Astrocyte of the spinal cord (primary cell): ENCODE results near the gene NDST3.

ENCODE experiments used
- DNase-seq: peaks from one replicate; pipeline ENCODE4 v3.0.0; 2011; ENCODE audit warnings: low read depth, low spot score
- H3K4me3 ChIP-seq: 2 replicates; pipeline ENCODE4 v1.5.1; 2011; ENCODE audit warnings: low read depth, mild to moderate bottlenecking, low read length, moderate library complexity
- in situ Hi-C: cut with HindIII; loops from 2 replicates; pipeline ENCODE4 v1.10.0; 2017; ENCODE audit warnings: low sequenced_read_pairs
- TF ChIP-seq, protein P1 (sequence below): IDR thresholded peaks from 2 replicates; pipeline ENCODE4 v1.5.1; 2012; ENCODE audit warnings: low read depth, mild to moderate bottlenecking, low read length, inconsistent platforms

Gene NDST3

DNA sequence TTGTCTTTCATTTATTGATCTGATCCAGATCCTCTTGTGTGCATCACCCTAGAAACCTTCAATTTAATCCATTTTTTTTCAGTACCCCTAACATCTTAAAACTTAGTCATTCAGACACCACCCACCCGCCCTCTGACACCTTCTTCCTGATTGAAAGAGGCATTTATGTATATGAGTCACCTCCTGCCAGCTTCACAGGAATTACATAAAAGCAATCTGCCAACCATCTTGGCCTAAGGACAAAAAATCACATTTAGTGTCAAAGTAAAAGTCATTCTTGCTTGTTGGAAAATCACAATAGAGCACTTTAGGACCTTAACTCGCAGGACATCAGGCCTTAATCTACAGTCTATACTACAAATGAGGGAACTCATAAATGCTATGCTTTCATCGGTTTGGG lies 52.1 kb downstream of the NDST3 start:
- H3K4me3 ChIP-seq: no peak overlapping the region
- TF ChIP-seq, protein P1, sequence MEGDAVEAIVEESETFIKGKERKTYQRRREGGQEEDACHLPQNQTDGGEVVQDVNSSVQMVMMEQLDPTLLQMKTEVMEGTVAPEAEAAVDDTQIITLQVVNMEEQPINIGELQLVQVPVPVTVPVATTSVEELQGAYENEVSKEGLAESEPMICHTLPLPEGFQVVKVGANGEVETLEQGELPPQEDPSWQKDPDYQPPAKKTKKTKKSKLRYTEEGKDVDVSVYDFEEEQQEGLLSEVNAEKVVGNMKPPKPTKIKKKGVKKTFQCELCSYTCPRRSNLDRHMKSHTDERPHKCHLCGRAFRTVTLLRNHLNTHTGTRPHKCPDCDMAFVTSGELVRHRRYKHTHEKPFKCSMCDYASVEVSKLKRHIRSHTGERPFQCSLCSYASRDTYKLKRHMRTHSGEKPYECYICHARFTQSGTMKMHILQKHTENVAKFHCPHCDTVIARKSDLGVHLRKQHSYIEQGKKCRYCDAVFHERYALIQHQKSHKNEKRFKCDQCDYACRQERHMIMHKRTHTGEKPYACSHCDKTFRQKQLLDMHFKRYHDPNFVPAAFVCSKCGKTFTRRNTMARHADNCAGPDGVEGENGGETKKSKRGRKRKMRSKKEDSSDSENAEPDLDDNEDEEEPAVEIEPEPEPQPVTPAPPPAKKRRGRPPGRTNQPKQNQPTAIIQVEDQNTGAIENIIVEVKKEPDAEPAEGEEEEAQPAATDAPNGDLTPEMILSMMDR: no peak
- in situ Hi-C loops: no loop called here
- peak; percentile 50 for DNase-seq

DNA sequence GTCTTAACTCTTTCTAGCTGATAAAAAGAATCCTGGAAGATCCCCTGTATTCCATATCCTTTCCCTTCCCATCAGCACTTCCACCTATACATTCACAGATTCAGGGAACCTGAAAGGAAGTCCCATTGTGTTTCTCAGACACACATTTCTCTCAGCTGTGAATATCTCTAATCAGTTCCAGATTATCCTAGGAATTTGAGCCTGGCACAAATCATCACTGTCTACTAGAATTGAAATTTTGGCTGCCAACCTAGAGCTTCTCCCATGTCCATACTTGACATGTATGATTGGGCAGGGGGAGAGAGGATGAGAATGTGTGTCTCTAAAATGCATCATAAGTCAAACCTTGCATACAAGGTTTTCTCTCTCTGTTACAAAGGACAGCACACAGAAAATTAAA lies 53.1 kb downstream of the NDST3 start:
- in situ Hi-C loops: no loop called here
- no peak overlapping the region for H3K4me3 ChIP-seq
- DNase-seq: no peak
- TF ChIP-seq, protein P1: no peak

DNA sequence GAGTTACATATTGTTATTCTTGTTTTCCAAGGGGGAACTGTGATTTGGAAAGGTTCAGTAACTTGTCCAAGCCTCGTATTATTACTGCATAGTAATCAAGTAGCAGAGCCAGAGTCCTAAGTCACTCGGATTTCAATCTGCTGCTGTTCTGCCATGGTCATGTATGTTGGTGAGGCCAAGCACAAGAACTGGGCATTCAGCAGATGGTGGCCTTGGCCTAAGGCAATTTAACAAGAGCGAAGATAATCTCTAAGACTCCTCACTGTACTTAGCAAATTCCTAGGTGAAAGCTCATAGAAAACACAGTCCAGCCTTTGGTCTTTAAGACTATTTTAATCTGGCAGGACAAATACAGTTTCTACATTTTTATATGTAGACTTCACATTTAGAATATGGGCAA lies 64.8 kb downstream of the NDST3 start:
- no peak for DNase-seq
- in situ Hi-C loops: no loop called here
- TF ChIP-seq, protein P1: no peak
- no peak overlapping the region for H3K4me3 ChIP-seq

DNA sequence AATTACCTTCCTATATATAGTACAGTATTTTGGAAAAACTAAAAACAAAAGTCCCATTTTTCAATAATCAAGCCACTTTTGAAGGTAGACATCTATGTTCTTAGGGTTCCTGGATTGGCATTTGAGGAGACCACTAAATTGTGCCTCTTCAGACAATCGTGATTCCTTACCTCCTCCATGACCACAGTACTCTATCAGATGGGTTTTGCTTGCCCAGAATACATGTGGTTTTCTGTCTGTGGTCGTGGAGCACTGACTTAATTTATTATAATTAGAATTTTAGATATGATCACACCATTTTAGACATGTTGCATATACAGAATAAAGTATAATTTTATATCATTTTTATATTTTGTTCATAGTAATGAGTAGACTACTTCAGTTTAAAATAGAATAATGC lies 67.9 kb downstream of the NDST3 start:
- H3K4me3 ChIP-seq: no peak overlapping the region
- no peak for DNase-seq
- in situ Hi-C loops: no loop called here
- TF ChIP-seq, protein P1: no peak

DNA sequence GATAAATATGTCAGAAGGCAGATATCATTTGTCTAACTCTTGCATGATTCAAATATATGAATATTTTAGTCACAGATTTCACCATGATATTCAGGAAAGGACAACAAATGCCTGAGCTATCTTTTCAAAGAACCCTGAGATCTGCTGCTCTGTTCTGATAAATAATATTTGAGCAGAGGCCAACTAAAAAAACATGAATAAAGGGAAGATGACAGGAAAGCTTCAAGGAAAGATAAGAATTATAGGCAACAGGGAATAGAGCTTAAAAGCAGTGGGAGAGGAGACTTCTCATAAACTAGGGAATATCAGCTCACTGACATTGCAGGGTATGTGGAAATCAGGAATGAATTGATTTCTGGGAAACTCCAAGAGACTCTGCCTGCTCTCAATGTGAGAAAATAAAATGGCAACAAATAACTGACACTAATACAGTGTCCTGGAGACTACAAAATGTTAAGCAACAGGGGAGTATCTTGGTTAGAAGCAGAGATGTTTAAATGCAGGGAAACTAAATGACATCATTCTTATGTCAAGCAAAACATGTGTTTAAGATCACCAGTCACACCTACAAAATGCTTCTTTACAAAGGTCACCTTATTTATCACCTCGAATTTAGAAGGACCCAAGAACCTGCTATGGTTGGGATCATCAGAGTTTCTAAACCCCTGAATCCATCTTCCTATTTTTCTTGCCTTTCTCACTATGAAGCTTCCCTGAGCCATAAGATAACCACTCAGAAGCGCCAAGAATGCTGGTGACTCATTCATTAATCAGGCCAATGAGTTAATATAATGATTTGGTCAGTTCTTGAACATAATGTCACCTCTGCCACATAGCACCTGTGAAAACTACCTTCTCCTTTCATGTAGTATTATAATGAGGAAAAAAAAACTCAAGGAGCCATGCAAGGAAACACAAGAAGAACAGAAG lies 78.1 kb downstream of the NDST3 start:
- TF ChIP-seq, protein P1: no peak
- H3K4me3 ChIP-seq: no peak overlapping the region
- peak; percentile 16 for DNase-seq
- in situ Hi-C loops: no loop called here

DNA sequence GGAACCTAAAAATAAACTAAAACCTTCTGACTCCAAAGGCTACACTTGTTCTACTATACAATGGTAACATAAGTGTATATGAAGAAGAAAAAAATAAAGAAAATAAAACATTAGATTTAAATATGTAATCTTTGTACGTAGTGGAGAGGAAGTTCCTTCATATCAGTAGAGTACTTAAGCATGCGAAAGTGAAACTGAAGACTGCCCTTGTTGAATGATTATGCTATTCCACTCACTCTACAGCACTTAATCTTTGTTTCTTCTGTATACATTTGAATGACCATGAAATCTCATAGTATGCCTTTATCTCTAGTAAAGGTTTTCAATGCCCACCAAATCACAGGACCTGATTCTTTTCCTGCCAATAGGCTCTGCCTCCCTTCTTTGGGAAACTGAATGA lies 78.9 kb downstream of the NDST3 start:
- TF ChIP-seq, protein P1: no peak
- no peak overlapping the region for H3K4me3 ChIP-seq
- in situ Hi-C loops: no loop called here
- peak; percentile 8 for DNase-seq
